Activated CD4-positive, alpha-beta T cell treated with anti-CD3 and anti-CD28 coated beads, Interleukin-2, amount 10 ng/mL, durations not matched to agents 7 days and 5 days (primary cell): ENCODE measurements around the gene PROK2. TPM values are rescaled to one million over a fixed set of nuclear protein-coding genes. Genes with fewer than 3 reads are reported as not detected.
A peak's percentile ranks its signal among the peaks of the same experiment; 100 is the strongest.

ENCODE experiments used
- CTCF ChIA-PET: fragments of 350-600 bp; sonication (Branson Sonifier 250); formaldehyde crosslinking; loops from one replicate; lab custom pipeline; 2021; ENCODE audit warnings: antibody characterized with exemption; lab: Charles Lee
- POLR2A ChIA-PET: fragments of 350-600 bp; sonication (Branson Sonifier 250); formaldehyde crosslinking; loops from one replicate; lab custom pipeline; 2021; ENCODE audit warnings: antibody characterized with exemption; lab: Charles Lee
- DNase-seq: peaks from one replicate; pipeline ENCODE4 v3.0.0-alpha.2; 2020
- H3K27ac Mint-ChIP-seq: one replicate; pipeline ENCODE4 v1.8.0; 2021; ENCODE audit warnings: mild to moderate bottlenecking, moderate library complexity, mixed read lengths
- H3K27me3 Mint-ChIP-seq: one replicate; pipeline ENCODE4 v1.8.0; 2021; ENCODE audit warnings: mixed read lengths
- H3K36me3 Mint-ChIP-seq: one replicate; pipeline ENCODE4 v1.8.0; 2021; ENCODE audit warnings: low read depth, mixed read lengths
- H3K4me1 Mint-ChIP-seq: one replicate; pipeline ENCODE4 v1.8.0; 2021; ENCODE audit warnings: mixed read lengths
- H3K4me3 Mint-ChIP-seq: one replicate; pipeline ENCODE4 v1.8.0; 2021; ENCODE audit warnings: mild to moderate bottlenecking, moderate library complexity, mixed read lengths
- H3K9me3 Mint-ChIP-seq: one replicate; pipeline ENCODE4 v1.8.0; 2021; ENCODE audit warnings: mixed read lengths
- total RNA-seq, 2 experiments: library from RNA; stranded (reverse); gene quantifications; one replicate each; pipeline ENCODE4 v1.2.3, GENCODE V29; 2021

PROK2 gene
- under 1 TPM; 0.60 to 0.98 TPM for total RNA-seq

- H3K27me3 Mint-ChIP-seq: peaks cover 62% of the 10 kb centered on the region
- DNase-seq: peak; percentile 26
- peaks cover 25% of the 10 kb centered on the region for H3K4me1 Mint-ChIP-seq
- no peaks in the 10 kb centered on the region for H3K9me3 Mint-ChIP-seq
- ChIA-PET CTCF (no interaction called here), POLR2A (no interaction called here)
- no peaks in the 10 kb centered on the region for H3K36me3 Mint-ChIP-seq
- H3K4me3 Mint-ChIP-seq: peak within 1 kb of the TSS; percentile 70
- H3K27ac Mint-ChIP-seq: peak within 1 kb of the TSS; percentile 36
These were observed at the start of gene PROK2 for GRCh38 chr3:71784914-71785531. TSS of gene PROK2 (minus strand) at chr3:71785148. CDS start at chr3:71785052, 96 bp downstream.

- Mint-ChIP-seq H3K4me3 (no peak overlapping the region), H3K27ac (no peak overlapping the region), H3K9me3 (no peaks in the 10 kb centered on the region), H3K36me3 (no peaks in the 10 kb centered on the region), H3K27me3 (peaks cover 3% of the 10 kb centered on the region), H3K4me1 (no peaks in the 10 kb centered on the region)
- DNase-seq: no peak
- POLR2A ChIA-PET: no interaction called here
- CTCF ChIA-PET: no interaction called here
These were observed 46.7 kb upstream of the PROK2 start for GRCh38 chr3:71831599-71831998.

- POLR2A ChIA-PET: no interaction called here
- Mint-ChIP-seq H3K27me3 (peaks cover 3% of the 10 kb centered on the region), H3K4me3 (no peak overlapping the region), H3K4me1 (no peaks in the 10 kb centered on the region), H3K36me3 (no peaks in the 10 kb centered on the region), H3K27ac (no peak overlapping the region), H3K9me3 (no peaks in the 10 kb centered on the region)
- CTCF ChIA-PET: no interaction called here
- no peak for DNase-seq
These were observed 40.8 kb upstream of the PROK2 start for GRCh38 chr3:71825551-71826283.

- no peaks in the 10 kb centered on the region for H3K4me1 Mint-ChIP-seq
- no peaks in the 10 kb centered on the region for H3K36me3 Mint-ChIP-seq
- H3K27ac Mint-ChIP-seq: no peak overlapping the region
- CTCF ChIA-PET: interaction anchor here (1.4 kb wide), 1 partner anchor 38 kb away, joined by 3 read pairs; no protein-coding TSS in a partner anchor
- POLR2A ChIA-PET: no interaction called here
- no peak overlapping the region for H3K4me3 Mint-ChIP-seq
- H3K9me3 Mint-ChIP-seq: no peaks in the 10 kb centered on the region
- DNase-seq: no peak
- H3K27me3 Mint-ChIP-seq: peaks cover 2% of the 10 kb centered on the region
These were observed 36.2 kb upstream of the PROK2 start for GRCh38 chr3:71821116-71821515.

- DNase-seq: no peak
- Mint-ChIP-seq H3K36me3 (no peaks in the 10 kb centered on the region), H3K4me1 (no peaks in the 10 kb centered on the region), H3K27me3 (peaks cover 2% of the 10 kb centered on the region), H3K9me3 (no peaks in the 10 kb centered on the region), H3K4me3 (no peak overlapping the region), H3K27ac (no peak overlapping the region)
- CTCF ChIA-PET: no interaction called here
- POLR2A ChIA-PET: no interaction called here
These were observed 32.3 kb upstream of the PROK2 start for GRCh38 chr3:71817262-71817661.

GRCh38 chr3:71816767-71817156, 31.8 kb upstream of the PROK2 start:
- no peaks in the 10 kb centered on the region for H3K4me1 Mint-ChIP-seq

GRCh38 chr3:71815340-71816067, 30.6 kb upstream of the PROK2 start:
- Mint-ChIP-seq H3K27me3 (peaks cover 2% of the 10 kb centered on the region), H3K4me1 (no peaks in the 10 kb centered on the region), H3K36me3 (no peaks in the 10 kb centered on the region), H3K4me3 (no peak overlapping the region), H3K27ac (no peak overlapping the region), H3K9me3 (no peaks in the 10 kb centered on the region)
- ChIA-PET CTCF (interaction anchor here (0.8 kb wide), 1 partner anchor 34 kb away, joined by 3 read pairs; no protein-coding TSS in a partner anchor), POLR2A (no interaction called here)
- no peak for DNase-seq

More at GRCh38 chr3:71816767-71817156, 31.8 kb upstream of the PROK2 start:
- no peak overlapping the region for H3K4me3 Mint-ChIP-seq
- H3K27ac Mint-ChIP-seq: no peak overlapping the region
- no peaks in the 10 kb centered on the region for H3K36me3 Mint-ChIP-seq
- H3K27me3 Mint-ChIP-seq: peaks cover 2% of the 10 kb centered on the region
- H3K9me3 Mint-ChIP-seq: no peaks in the 10 kb centered on the region
- ChIA-PET CTCF (interaction anchor here (0.6 kb wide), 1 partner anchor 153 kb away, joined by 3 read pairs; no protein-coding TSS in a partner anchor), POLR2A (no interaction called here)
- no peak for DNase-seq

GRCh38 chr3:71813704-71814103, 28.8 kb upstream of the PROK2 start:
- ChIA-PET POLR2A (no interaction called here), CTCF (no interaction called here)
- peaks cover 2% of the 10 kb centered on the region for H3K27me3 Mint-ChIP-seq
- H3K4me1 Mint-ChIP-seq: no peaks in the 10 kb centered on the region
- no peak overlapping the region for H3K4me3 Mint-ChIP-seq
- no peaks in the 10 kb centered on the region for H3K36me3 Mint-ChIP-seq
- H3K9me3 Mint-ChIP-seq: no peaks in the 10 kb centered on the region
- no peak overlapping the region for H3K27ac Mint-ChIP-seq
- DNase-seq: no peak

- H3K27ac Mint-ChIP-seq: no peak overlapping the region
- peaks cover 2% of the 10 kb centered on the region for H3K27me3 Mint-ChIP-seq
- H3K36me3 Mint-ChIP-seq: no peaks in the 10 kb centered on the region
- no peak overlapping the region for H3K4me3 Mint-ChIP-seq
- ChIA-PET CTCF (no interaction called here), POLR2A (no interaction called here)
- H3K9me3 Mint-ChIP-seq: no peaks in the 10 kb centered on the region
- DNase-seq: no peak
- no peaks in the 10 kb centered on the region for H3K4me1 Mint-ChIP-seq
These were observed 28.1 kb upstream of the PROK2 start for GRCh38 chr3:71813073-71813472.

GRCh38 chr3:71810056-71810455, 25.1 kb upstream of the PROK2 start:
- Mint-ChIP-seq H3K4me1 (no peaks in the 10 kb centered on the region), H3K9me3 (no peaks in the 10 kb centered on the region), H3K4me3 (no peak overlapping the region), H3K36me3 (no peaks in the 10 kb centered on the region), H3K27ac (no peak overlapping the region), H3K27me3 (peaks cover 2% of the 10 kb centered on the region)
- no peak for DNase-seq
- ChIA-PET POLR2A (no interaction called here), CTCF (interaction anchor here (1.0 kb wide), 1 partner anchor 18 kb away, joined by 3 read pairs; no protein-coding TSS in a partner anchor)

GRCh38 chr3:71809321-71810026, 24.5 kb upstream of the PROK2 start:
- POLR2A ChIA-PET: no interaction called here

GRCh38 chr3:71806736-71807135, 21.8 kb upstream of the PROK2 start:
- POLR2A ChIA-PET: no interaction called here
- Mint-ChIP-seq H3K9me3 (no peaks in the 10 kb centered on the region), H3K27ac (no peak overlapping the region), H3K27me3 (peaks cover 12% of the 10 kb centered on the region), H3K4me1 (no peaks in the 10 kb centered on the region), H3K4me3 (no peak overlapping the region), H3K36me3 (no peaks in the 10 kb centered on the region)
- DNase-seq: no peak
- CTCF ChIA-PET: no interaction called here

More at GRCh38 chr3:71809321-71810026, 24.5 kb upstream of the PROK2 start:
- Mint-ChIP-seq H3K27ac (no peak overlapping the region), H3K4me1 (no peaks in the 10 kb centered on the region), H3K36me3 (no peaks in the 10 kb centered on the region), H3K9me3 (no peaks in the 10 kb centered on the region), H3K4me3 (no peak overlapping the region), H3K27me3 (peaks cover 2% of the 10 kb centered on the region)
- no peak for DNase-seq
- CTCF ChIA-PET: interaction anchor here (0.5 to 1.0 kb wide), 2 partner anchors 18 to 1103 kb away, joined by 3 read pairs; no protein-coding TSS in a partner anchor
